GM10266 (cell line): ENCODE results near the gene GARIN3.

Source experiments
- DNase-seq: peaks from one replicate; pipeline ENCODE4 v3.0.0; 2012; ENCODE audit errors: extremely low spot score
- CTCF ChIP-seq: IDR thresholded peaks from 2 replicates; pipeline ENCODE4 v1.5.1; 2012; ENCODE audit warnings: mild to moderate bottlenecking, low read depth; ENCODE audit not compliant: control insufficient read depth, insufficient read depth; ENCODE audit errors: missing control alignments

GARIN3 gene

GRCh38 chr5:157182143-157182757 is 16.2 kb upstream of the GARIN3 start:
- no peak for DNase-seq
- TF ChIP-seq CTCF, result no peak

- DNase-seq, result no peak
- TF ChIP-seq CTCF, result no peak
Measured at GRCh38 chr5:157180374-157181264, 14.6 kb upstream of the GARIN3 start, which contains the start of gene ITK. ITK (plus strand) TSS chr5:157180840; CDS start chr5:157180978, 138 bp downstream.

GRCh38 chr5:157178966-157179365 is 12.9 kb upstream of the GARIN3 start:
- DNase-seq, result no peak
- no peak for TF ChIP-seq CTCF

- no peak for DNase-seq
- no peak for TF ChIP-seq CTCF
Measured at GRCh38 chr5:157177953-157178352, 11.9 kb upstream of the GARIN3 start.

GRCh38 chr5:157175071-157175612 is 9.1 kb upstream of the GARIN3 start:
- no peak for TF ChIP-seq CTCF
- no peak for DNase-seq

- no peak for TF ChIP-seq CTCF
- DNase-seq, result peak; percentile 80
Measured at GRCh38 chr5:157172403-157172802, 6.3 kb upstream of the GARIN3 start.
